NCI-H2196 (cell line): Measurements from ENCODE around the gene M6PR.
"Not testable (repeated sequence)": the region's sequence is repeated elsewhere in the genome, so short reads cannot be mapped to it uniquely, and the experiment has no call there.

Experiments
- DNase-seq: peaks from one replicate; lab custom pipeline; 2025; ENCODE audit not compliant: unreplicated experiment; lab: John Stamatoyannopoulos, UW

The M6PR gene

DNA sequence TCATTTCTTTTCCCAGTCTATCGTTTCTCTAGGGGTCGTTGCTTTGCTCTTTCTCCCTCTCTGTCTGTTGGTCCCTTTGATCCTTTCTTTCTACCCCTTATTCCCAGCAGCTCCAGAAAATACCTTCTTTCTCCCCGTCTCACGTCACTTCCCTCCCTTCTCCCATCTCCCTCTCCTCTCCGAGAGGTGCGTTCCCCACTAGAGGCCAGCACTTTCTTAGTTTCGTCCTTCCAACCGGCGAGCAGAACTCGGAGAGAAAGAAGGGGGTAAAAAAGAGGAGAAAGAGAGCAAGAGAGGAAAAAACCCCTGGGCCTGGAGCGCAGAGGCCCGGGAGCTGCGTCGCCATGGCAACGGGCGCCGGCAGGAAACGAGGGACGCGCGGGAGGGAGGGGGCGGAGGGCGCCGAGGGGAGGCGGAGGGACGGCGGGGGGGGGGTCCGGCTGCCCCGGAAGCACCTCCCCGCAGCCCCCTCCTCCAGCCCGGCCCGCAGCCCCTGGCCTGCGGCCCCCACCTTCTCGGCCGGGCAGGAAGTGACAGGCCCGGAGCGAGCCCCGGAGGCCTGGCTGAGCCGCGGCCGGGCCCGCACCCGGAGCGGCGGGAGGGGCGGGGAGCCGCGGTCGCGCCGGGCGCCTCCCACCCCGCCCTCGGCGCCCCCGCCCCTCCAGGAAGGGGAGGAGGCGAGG lies 35.3 kb downstream of the M6PR start, which contains the start of gene PHC1:
TSS of gene PHC1 (plus strand) at position 477 of the 683 bp plus-strand sequence. CDS start 3,169 bp downstream, outside the sequence.
- DNase-seq: peak; percentile 61

DNA sequence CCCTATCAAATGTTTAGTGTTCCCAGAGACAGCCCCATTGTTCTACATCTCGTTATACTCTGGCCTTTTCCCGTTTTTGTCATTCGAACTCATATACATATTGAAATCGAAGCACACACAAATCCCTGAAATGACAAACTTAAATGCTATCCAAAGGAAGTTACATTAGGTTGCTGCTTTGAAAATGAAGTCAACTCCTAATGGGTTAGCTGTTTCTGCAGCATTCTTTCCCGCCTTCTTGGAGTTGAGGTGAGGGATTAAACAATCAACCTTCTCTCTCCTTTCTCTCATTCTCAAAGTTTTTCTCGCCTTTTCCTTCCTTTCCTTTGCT lies 35.8 kb downstream of the M6PR start:
- DNase-seq: no peak

- DNase-seq: no peak
These were observed 36.5 kb downstream of the M6PR start for GRCh38 chr12:8912914-8913313.

DNA sequence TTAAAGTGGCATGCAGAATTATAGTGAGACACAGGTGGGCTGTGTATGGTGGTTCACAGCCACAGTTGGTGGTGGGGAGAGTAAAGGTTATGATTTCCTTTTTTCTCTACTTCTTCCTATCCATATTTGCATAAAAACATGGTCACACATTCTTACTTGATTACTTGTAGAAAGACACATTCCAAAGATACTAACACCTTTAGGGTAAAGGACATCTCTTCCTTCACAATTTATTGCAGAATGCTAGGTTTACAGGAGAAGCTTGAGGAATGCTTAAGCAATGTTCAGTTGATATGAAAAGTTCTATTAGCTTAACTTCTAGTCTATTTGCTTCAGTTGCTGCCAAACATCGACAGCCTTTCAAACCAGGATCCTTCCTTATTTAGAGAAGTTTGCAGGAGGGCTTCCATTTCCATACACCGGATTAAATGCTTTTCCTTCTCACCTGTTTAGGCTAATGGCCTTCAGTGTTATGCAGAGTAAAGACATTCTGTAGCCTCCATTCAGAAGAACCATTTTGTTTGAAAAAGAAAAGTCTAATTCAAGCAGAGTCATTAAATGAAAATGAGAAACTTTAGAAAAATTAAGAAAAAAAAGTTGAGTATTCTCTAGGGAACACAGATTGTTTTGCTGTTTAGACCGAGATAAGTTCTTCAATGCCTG lies 37.7 kb downstream of the M6PR start:
- no peak for DNase-seq

GRCh38 chr12:8909752-8910151 lies 39.7 kb downstream of the M6PR start:
- DNase-seq: no peak

DNA sequence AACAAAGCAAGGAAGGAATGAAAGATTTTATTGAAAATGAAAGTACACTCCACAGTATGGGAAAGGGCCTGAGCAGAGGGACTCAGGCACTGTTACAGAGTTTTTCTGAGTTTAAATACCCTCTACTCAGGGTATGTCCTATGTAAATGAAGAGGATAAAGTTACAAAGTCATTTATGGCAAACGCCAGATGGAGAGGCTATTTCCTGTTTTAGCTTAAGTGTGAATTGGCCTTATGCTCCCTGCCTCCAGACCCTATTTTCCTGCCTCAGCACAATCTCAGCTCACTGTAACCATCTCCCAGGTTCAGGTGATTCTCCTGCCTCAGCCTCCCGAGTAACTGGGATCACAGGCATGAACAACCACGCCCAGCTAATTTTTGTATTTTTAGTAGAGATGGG lies 41.9 kb downstream of the M6PR start:
- no peak for DNase-seq

- no peak for DNase-seq
These were observed 42.9 kb downstream of the M6PR start for GRCh38 chr12:8906266-8907180.

- DNase-seq: no peak
These were observed 43.9 kb downstream of the M6PR start for GRCh38 chr12:8905546-8905945.

GRCh38 chr12:8904665-8905064 lies 44.8 kb downstream of the M6PR start:
- no peak for DNase-seq

- no peak for DNase-seq
These were observed 45.8 kb downstream of the M6PR start for GRCh38 chr12:8903646-8904045.

DNA sequence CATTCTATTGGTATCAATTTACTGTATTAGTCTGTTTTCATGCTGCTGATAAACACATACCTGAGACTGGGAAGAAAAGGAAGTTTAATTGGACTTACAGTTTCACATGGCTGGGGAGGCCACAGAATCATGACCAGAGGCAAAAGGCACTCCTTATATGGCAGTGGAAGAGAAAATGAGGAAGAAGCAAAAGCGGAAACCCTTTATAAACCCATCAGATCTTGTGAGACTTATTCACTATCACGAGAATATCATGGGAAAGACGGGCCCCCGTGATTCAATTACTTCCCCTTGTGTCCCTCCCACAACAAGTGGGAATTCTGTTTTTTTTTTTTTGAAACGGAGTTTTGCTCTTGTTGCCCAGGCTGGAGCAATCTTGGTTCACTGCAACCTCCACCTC lies 46.7 kb downstream of the M6PR start:
- not testable (repeated sequence) for DNase-seq

DNA sequence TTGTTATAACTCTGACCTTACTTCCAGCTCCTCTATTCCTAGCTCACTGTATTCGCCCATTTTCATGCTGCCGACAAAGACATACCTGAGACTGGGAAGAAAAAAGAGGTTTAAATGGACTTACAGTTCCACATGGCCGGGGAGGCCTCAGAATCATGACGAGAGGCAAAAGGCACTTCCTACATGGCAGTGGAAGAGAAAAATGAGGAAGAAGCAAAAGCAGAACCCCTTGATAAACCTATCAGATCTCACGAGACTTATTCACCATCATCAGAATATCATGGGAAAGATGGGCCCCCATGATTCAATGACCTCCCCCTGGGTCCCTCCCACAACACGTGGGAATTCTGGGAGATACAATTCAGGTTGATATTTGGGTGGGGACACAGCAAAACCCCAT lies 49.6 kb downstream of the M6PR start:
- no peak for DNase-seq

- DNase-seq: no peak
These were observed 52.4 kb downstream of the M6PR start for GRCh38 chr12:8897081-8897480.

- no peak for DNase-seq
These were observed 54.5 kb downstream of the M6PR start for GRCh38 chr12:8894986-8895385.

- DNase-seq: no peak
These were observed 55.1 kb downstream of the M6PR start for GRCh38 chr12:8894378-8894777.

GRCh38 chr12:8891976-8892375 lies 57.5 kb downstream of the M6PR start:
- no peak for DNase-seq
